Mucosa of descending colon (tissue), 3 donors: ENCODE data around the gene EIF4E3. TPM values are rescaled to one million over a fixed set of nuclear protein-coding genes. Genes with fewer than 3 reads are reported as not detected.

Source experiments
- ATAC-seq: fragments of 200-7000 bp; cut with Tn5 transposase; one replicate; pipeline ENCODE4 v1.9.1; 2020; ENCODE audit warnings: mild to moderate bottlenecking, moderate library complexity
- DNase-seq, 3 donors: peaks; one replicate each; pipeline ENCODE4 v3.0.0-alpha.2; 2020
- H3K36me3 ChIP-seq: fragments of 200-600 bp; one replicate; pipeline ENCODE4 v1.8.0; 2021; ENCODE audit warnings: low read depth, mild to moderate bottlenecking
- H3K4me1 ChIP-seq: fragments of 200-600 bp; one replicate; pipeline ENCODE4 v1.8.0; 2021; ENCODE audit warnings: low read depth, mild to moderate bottlenecking
- H3K4me3 ChIP-seq: fragments of 200-600 bp; one replicate; pipeline ENCODE4 v1.8.0; 2021; ENCODE audit warnings: mild to moderate bottlenecking
- H3K9me3 ChIP-seq: fragments of 200-600 bp; one replicate; pipeline ENCODE4 v1.8.0; 2021; ENCODE audit warnings: mild to moderate bottlenecking
- CTCF ChIP-seq: fragments of 200-600 bp; IDR thresholded peaks from one replicate; pipeline ENCODE4 v1.8.0; 2022; ENCODE audit warnings: antibody characterized with exemption, mild to moderate bottlenecking
- intact Hi-C, 2 donors: fragments of 100-400 bp; cut with DNase I in 1 of 2; cut with micrococcal nuclease in 1 of 2; formaldehyde crosslinking; loops; one replicate each; pipeline versions ENCODE4 v1.11.0 to v1.11.1; 2022; cut with DNase I, micrococcal nuclease
- total RNA-seq, 3 donors: library from RNA; stranded (reverse); fragmentation: NEBNext Ultra II Directional in 2 of 3; extraction: Animal tissue kit (Norgen Biotek cat#: 25700) in 2 of 3; gene quantifications; one replicate each; pipeline versions ENCODE4 v1.2.1 to v1.2.4, GENCODE V29; 2021 to 2023
- donor health status: DM: no; HTN: no; CAD: no; lungs with moderate emphysema.
- donor health status: DM: no; HTN: no; CAD: no.
- donor health status: DM: no; HTN: yes; CAD: no.

Gene EIF4E3
- total RNA-seq, 3 donors from 2014 or later = 40.6 to 57.1 (median 48.4) TPM

- no peak overlapping the region for H3K4me3 ChIP-seq
- H3K4me1 ChIP-seq = peaks cover 2% of the 10 kb centered on the region
- H3K9me3 ChIP-seq = no peaks in the 10 kb centered on the region
- no peak for DNase-seq
- intact Hi-C loops = no loop called here
- H3K36me3 ChIP-seq = no peaks in the 10 kb centered on the region
- no peak for ATAC-seq
- no peak for TF ChIP-seq CTCF
Observed at GRCh38 chr3:71751602-71752001, 26.4 kb upstream of the EIF4E3 start.

GRCh38 chr3:71744738-71745137, 19.5 kb upstream of the EIF4E3 start:
- ATAC-seq = no peak
- intact Hi-C loops = no loop called here
- peaks cover 26% of the 10 kb centered on the region for H3K9me3 ChIP-seq
- DNase-seq = no peak
- H3K4me1 ChIP-seq = no peaks in the 10 kb centered on the region
- no peaks in the 10 kb centered on the region for H3K36me3 ChIP-seq
- no peak for TF ChIP-seq CTCF
- H3K4me3 ChIP-seq = no peak overlapping the region

- Histone ChIP-seq H3K9me3 (peaks cover 26% of the 10 kb centered on the region), H3K36me3 (no peaks in the 10 kb centered on the region), H3K4me3 (no peak overlapping the region), H3K4me1 (no peaks in the 10 kb centered on the region)
- no peak for TF ChIP-seq CTCF
- DNase-seq = no peak
- intact Hi-C loops = no loop called here
- ATAC-seq = no peak
Observed at GRCh38 chr3:71742621-71743020, 17.4 kb upstream of the EIF4E3 start.

GRCh38 chr3:71734881-71735280, 9.7 kb upstream of the EIF4E3 start:
- TF ChIP-seq CTCF = no peak
- no peaks in the 10 kb centered on the region for H3K9me3 ChIP-seq
- H3K36me3 ChIP-seq = no peaks in the 10 kb centered on the region
- ATAC-seq (no peak), DNase-seq (no peak)
- no peaks in the 10 kb centered on the region for H3K4me1 ChIP-seq
- H3K4me3 ChIP-seq = no peak overlapping the region
- intact Hi-C loops = no loop called here

- no peak for TF ChIP-seq CTCF
- Histone ChIP-seq H3K9me3 (no peaks in the 10 kb centered on the region), H3K4me1 (no peaks in the 10 kb centered on the region), H3K36me3 (no peaks in the 10 kb centered on the region), H3K4me3 (no peak overlapping the region)
- DNase-seq = no peak
- ATAC-seq = no peak
- intact Hi-C loops = no loop called here
Observed at GRCh38 chr3:71733319-71733718, 8.1 kb upstream of the EIF4E3 start.

- intact Hi-C loops = no loop called here
- TF ChIP-seq CTCF = no peak
- no peak overlapping the region for H3K4me3 ChIP-seq
- DNase-seq = no peak
- H3K4me1 ChIP-seq = no peaks in the 10 kb centered on the region
- ATAC-seq = no peak
- no peaks in the 10 kb centered on the region for H3K9me3 ChIP-seq
- H3K36me3 ChIP-seq = no peaks in the 10 kb centered on the region
Observed at GRCh38 chr3:71732637-71733036, 7.4 kb upstream of the EIF4E3 start.
